MCF 10A (cell line): ENCODE results near the gene PTPRZ1. TPM values are rescaled to one million over a fixed set of nuclear protein-coding genes. Genes with fewer than 3 reads are reported as not detected.

Experiments
- BruUV-seq: library from RNA; stranded (reverse); fragments of 400-500 nt; replicated peaks from 2 replicates; lab custom pipeline; 2021; lab: Mats Ljungman, UMichigan
- CTCF ChIA-PET: fragments of 300-600 bp; sonication (Branson Sonifier 250); formaldehyde crosslinking; extraction: SDS; loops from one replicate; lab custom pipeline; 2021; ENCODE audit warnings: antibody characterized with exemption, inconsistent platforms; lab: Yijun Ruan, JAX
- POLR2A ChIA-PET: fragments of 300-600, 350-650 bp; sonication (Branson Sonifier 250); formaldehyde crosslinking; extraction: SDS; loops from one replicate; lab custom pipeline; 2020; ENCODE audit warnings: antibody characterized with exemption, inconsistent platforms; lab: Yijun Ruan, JAX
- DNase-seq: peaks from one replicate; pipeline ENCODE4 v3.0.0-alpha.2; 2018; ENCODE audit not compliant: unreplicated experiment
- H3K27ac Mint-ChIP-seq: one replicate; pipeline ENCODE4 v1.8.0; 2022; ENCODE audit warnings: mild to moderate bottlenecking, low read depth, mixed read lengths; ENCODE audit not compliant: unreplicated experiment
- H3K27me3 Mint-ChIP-seq: one replicate; pipeline ENCODE4 v1.8.0; 2022; ENCODE audit warnings: mixed read lengths; ENCODE audit not compliant: insufficient read depth, unreplicated experiment
- H3K36me3 Mint-ChIP-seq: one replicate; pipeline ENCODE4 v1.8.0; 2022; ENCODE audit warnings: mild to moderate bottlenecking, moderate library complexity, mixed read lengths; ENCODE audit not compliant: insufficient read depth, unreplicated experiment
- H3K4me1 Mint-ChIP-seq: one replicate; pipeline ENCODE4 v1.8.0; 2022; ENCODE audit warnings: mixed read lengths; ENCODE audit not compliant: insufficient read depth, unreplicated experiment
- H3K4me3 Mint-ChIP-seq: one replicate; pipeline ENCODE4 v1.8.0; 2022; ENCODE audit warnings: mild to moderate bottlenecking, moderate library complexity, mixed read lengths; ENCODE audit not compliant: unreplicated experiment
- H3K9me3 Mint-ChIP-seq: one replicate; pipeline ENCODE4 v1.8.0; 2022; ENCODE audit warnings: mixed read lengths; ENCODE audit not compliant: unreplicated experiment
- CTCF ChIP-seq: fragments of 200-600 bp; IDR thresholded peaks from one replicate; pipeline ENCODE4 v1.8.0; 2022; ENCODE audit warnings: antibody characterized with exemption, mild to moderate bottlenecking; ENCODE audit not compliant: unreplicated experiment
- intact Hi-C: fragments of 100-400 bp; cut with micrococcal nuclease; formaldehyde crosslinking; loops from 2 replicates; pipeline ENCODE4 v1.14.1; 2022
- total RNA-seq: library from RNA; stranded (reverse); gene quantifications from 2 replicates; pipeline ENCODE4 v1.2.3, GENCODE V29; 2022

PTPRZ1 gene
- total RNA-seq, 1 experiment from 2014 or later: 11.1 TPM

DNA sequence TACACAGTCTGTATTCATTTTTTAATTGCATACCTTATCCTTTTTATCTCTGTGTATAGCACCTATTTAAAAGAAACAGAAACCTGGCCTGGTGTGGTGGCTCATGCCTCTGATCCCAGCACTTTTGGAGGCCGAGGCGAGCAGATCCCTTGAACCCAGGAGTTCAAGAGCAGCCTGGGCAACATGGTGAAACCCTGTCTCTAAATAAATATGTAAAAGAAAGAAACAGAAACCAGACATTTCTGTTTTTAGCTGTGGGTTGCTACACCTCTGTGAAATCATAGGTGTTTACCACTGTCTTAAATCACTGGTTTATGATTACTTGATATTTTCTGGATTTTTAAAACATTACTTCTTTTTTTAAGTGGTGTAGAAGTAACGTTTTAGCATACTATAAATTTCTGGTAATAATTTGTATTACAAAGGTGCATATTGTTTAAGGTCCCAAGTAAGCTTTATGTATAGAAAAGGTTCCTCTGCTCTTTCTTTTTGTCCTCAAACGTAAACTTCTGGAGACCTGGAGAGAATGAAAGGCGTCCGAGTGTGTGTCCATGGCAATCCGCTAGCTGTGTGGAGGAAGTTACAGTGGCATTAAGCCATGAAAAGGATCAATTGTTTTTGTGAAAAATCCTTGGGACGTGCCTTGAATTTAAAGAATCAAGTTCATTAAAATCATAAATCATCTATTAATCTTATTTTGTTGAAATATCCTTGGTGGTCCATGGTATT lies 41.1 kb downstream of the PTPRZ1 start:
- TF ChIP-seq CTCF: no peak
- Mint-ChIP-seq H3K36me3 (peaks cover 5% of the 10 kb centered on the region), H3K9me3 (no peaks in the 10 kb centered on the region), H3K4me1 (peaks cover 5% of the 10 kb centered on the region), H3K27me3 (no peaks in the 10 kb centered on the region), H3K27ac (no peak overlapping the region), H3K4me3 (no peak overlapping the region)
- BruUV-seq: no TSS peak
- DNase-seq: no peak
- ChIA-PET CTCF (interaction anchor here (1.4 kb wide), 1 partner anchor 34 kb away, joined by 5 read pairs; no protein-coding TSS in a partner anchor), POLR2A (no interaction called here)
- intact Hi-C loops: no loop called here

- no peak for TF ChIP-seq CTCF
- Mint-ChIP-seq H3K4me3 (no peak overlapping the region), H3K4me1 (peaks cover 5% of the 10 kb centered on the region), H3K9me3 (no peaks in the 10 kb centered on the region), H3K27me3 (no peaks in the 10 kb centered on the region), H3K27ac (no peak overlapping the region), H3K36me3 (peaks cover 5% of the 10 kb centered on the region)
- DNase-seq: no peak
- ChIA-PET POLR2A (no interaction called here), CTCF (interaction anchor here (1.4 kb wide), 1 partner anchor 33 kb away, joined by 5 read pairs; no protein-coding TSS in a partner anchor)
- BruUV-seq: no TSS peak
- intact Hi-C loops: no loop called here
These were observed 41.8 kb downstream of the PTPRZ1 start for GRCh38 chr7:121914676-121915279.

- no peaks in the 10 kb centered on the region for H3K27me3 Mint-ChIP-seq
- H3K27ac Mint-ChIP-seq: no peak overlapping the region
- BruUV-seq: no TSS peak
- no peaks in the 10 kb centered on the region for H3K36me3 Mint-ChIP-seq
- TF ChIP-seq CTCF: no peak
- peaks cover 5% of the 10 kb centered on the region for H3K4me1 Mint-ChIP-seq
- DNase-seq: no peak
- intact Hi-C loops: no loop called here
- H3K4me3 Mint-ChIP-seq: no peak overlapping the region
- ChIA-PET CTCF (no interaction called here), POLR2A (no interaction called here)
- H3K9me3 Mint-ChIP-seq: no peaks in the 10 kb centered on the region
These were observed 43.2 kb downstream of the PTPRZ1 start for GRCh38 chr7:121916211-121916610.

GRCh38 chr7:121919986-121920385 lies 47.0 kb downstream of the PTPRZ1 start:
- H3K27ac Mint-ChIP-seq: no peak overlapping the region
- no peak for DNase-seq
- BruUV-seq: no TSS peak
- no peak overlapping the region for H3K4me3 Mint-ChIP-seq
- no peak for TF ChIP-seq CTCF
- ChIA-PET POLR2A (interaction anchor here (0.7 kb wide), 1 partner anchor 126 kb away, joined by 3 read pairs; no protein-coding TSS in a partner anchor), CTCF (no interaction called here)
- no peaks in the 10 kb centered on the region for H3K9me3 Mint-ChIP-seq
- intact Hi-C loops: no loop called here
- no peaks in the 10 kb centered on the region for H3K36me3 Mint-ChIP-seq
- no peaks in the 10 kb centered on the region for H3K27me3 Mint-ChIP-seq
- no peaks in the 10 kb centered on the region for H3K4me1 Mint-ChIP-seq
